Measurements from ENCODE around the gene SEMA3B.
"Not testable (repeated sequence)": the region's sequence is repeated elsewhere in the genome, so short reads cannot be mapped to it uniquely, and the experiment has no call there.

SEMA3B gene

DNA sequence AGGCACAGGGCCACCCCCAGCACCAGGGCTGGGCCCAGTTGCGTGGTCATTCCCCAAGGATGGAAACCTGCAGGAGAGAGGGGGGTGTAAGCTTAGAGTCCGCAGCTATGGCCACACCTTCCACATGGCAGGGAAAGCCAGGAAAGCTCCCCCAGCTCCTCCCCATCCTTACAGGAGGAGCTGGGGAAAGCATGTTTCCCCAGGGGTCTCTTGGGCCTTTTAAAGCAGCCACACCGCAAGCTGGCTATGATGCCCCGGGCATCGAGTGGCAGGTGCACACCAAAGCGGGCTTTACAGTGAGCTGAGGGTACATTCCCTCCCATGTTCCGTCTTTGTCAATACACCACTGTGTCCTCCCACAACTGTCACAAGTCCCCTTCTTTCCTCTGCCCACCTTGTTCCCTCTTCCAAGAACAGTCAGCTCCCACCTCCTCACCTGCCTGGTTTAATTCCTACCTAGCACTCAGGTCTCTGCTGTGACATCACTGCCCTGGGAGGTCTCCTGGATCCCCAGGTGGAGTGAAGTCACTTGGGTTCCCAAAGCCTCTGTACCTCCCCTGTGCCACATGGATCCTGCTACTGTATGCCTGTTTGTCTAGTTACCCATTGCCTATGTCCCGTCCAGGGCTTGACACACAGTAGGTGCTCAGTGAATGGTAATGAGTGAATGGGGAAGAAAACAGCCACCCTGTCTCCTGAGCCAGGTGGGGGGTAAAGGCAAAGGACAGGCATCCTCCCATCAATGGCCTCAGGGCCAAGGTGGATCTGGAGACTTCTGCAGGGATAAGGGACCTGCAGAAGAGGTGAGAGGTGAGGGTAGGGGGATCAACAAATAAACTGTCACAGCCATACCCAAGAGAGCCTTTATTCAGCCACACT lies 26.8 kb downstream of the SEMA3B start:
- no peak for DNase-seq

DNA sequence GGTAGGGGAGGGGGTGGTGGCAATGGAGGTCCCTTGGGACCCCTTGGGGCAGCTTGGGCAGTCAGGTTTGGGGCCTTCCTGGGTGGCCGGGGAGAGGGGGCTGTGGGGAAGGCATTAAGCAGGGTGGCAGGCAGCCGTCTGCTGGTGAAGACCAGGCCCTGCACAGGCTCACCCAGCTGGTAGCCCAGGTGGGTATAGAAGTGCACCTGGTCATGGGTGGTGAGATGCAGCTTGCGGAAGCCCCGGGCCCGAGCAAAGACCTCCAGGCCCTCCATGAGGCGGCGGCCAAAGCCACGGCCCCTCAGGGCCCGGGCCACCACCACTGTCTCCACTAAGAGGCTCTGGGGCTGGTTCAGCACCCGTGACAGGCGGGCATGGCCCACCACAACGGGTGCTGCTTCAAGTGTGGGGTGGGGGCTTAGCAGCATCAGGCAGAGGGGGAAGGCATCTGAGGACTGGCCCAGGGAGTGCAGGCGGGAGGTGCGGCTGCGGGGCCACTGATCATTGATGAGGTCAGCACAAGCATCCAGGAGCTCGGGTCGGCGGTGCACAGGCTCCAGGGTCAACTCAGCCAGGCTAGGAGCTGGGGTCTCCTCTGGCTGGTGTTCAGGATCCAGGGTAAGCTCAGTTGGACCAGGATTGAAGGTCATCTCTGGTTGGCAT lies 27.9 kb downstream of the SEMA3B start:
- DNase-seq: no peak

DNA sequence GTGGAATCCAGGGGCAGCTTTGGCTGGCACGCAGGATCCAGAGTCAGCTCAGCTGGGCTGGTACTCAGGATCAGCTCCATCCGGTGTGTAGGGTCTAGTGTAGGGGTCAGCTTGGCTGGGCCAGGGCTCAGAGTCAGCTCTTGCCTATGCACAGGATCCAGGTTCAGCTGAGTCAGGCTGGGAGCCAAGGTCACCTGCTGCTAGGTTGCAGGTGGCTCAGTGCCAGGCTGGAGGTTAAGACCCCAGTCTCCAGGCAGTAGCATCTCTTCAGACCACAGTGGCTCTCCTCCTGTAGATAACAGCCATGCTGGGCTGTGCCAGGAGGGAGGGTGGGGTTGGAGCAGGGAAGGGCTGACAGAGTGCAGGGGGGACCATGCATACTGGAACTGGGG lies 28.4 kb downstream of the SEMA3B start:
- DNase-seq: no peak

DNA sequence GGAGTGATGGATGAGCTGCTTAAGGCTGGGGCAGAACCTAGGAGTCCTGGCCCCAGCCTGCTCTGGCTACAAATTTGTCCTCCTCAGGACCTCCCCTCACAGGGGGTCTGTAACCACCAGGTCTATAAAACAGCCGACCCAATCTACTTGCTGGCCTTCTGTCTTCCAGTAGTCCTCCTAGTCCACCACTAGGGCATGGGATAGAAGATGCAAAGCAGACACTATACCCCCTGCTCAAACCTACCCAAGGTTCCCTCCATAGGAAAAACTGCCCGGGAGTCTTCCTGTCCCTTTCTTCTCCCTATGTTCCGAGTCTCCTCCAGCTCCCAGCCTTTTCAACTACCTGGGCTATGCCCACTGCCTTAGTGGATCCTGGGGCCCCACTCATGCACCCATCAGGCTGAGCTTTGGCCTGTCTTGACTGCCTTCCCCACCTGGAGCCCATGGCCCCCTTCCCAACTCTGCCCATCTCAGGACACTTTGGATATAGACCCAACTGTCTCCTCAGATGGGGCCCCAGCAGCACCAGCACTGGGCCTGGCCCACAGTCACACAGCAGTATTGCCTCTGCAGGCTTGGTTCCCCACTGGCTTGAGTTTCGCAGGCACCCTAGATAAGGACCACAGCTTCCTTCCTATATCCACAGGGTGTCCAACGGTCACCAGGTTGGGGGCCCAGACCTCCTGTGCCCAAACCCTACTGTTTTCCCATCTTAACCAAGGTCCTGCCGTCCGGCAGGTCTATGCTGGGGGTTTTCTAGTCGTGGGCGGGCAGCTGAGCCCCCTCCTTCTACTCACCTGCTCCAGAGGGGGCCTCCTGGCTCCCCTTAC lies 29.2 kb downstream of the SEMA3B start:
- no peak for DNase-seq

DNA sequence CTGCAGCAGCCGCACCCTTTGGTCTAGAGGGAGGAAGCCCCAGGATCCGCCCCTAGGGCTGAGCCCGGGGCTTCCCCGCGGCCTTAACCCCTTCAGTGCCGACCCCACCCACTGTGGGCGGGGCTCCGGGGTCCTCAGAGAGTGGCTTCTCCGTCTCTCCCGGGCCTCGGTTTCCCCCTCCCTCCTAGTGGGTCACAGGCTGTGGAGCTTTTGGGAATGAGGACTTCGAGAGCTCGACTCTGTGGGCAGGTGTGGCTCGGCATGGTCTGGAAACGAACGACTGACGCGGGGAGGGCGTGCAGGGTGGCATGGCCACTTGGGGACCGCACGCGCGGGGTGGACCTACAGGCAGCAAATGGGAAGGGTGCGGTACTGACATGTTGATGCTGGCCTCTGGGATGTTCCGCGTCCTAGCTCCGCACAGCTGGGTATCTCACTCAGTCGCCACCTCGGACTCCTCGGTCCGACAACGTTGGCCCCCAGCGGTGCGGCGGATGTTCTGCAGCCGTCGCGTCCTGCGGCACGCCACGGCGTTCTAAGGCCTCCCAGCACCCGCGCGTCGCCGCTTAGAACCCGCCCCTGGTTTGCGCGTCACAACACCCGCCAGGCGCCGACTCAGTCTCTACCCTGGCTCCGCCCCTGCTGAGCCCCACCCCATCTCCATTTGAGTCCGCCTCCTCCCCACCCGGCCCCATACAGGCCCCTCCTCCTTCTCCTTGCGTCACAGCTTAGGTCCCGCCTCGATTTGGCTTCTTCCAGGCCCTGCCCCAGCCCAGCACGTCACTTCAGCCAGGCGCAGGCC lies 30.1 kb downstream of the SEMA3B start, which contains the start of the genes HYAL3 and NAA80:
HYAL3 (minus strand) TSS at position 570 of the 802 bp plus-strand sequence. CDS start 3,803 bp downstream, outside the sequence.
NAA80 (minus strand) TSS at position 570 of the 802 bp plus-strand sequence. CDS start 1,942 bp downstream, outside the sequence.
- peak; percentile 92 for DNase-seq

DNA sequence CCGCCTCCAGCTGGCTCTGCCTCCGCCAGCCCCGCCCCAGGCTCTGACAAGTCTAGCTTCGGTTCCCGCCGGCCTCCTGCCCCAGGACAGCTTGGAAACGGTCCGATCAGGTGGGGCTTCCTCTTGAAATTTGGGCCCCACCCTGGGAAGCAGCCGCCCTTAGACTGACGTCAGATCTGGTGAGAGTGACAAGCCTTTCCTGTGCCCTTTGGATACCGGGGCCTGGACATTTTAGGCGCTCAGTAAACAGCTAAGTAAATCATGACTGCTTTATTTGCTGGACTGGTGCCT lies 30.6 kb downstream of the SEMA3B start:
- no peak for DNase-seq

DNA sequence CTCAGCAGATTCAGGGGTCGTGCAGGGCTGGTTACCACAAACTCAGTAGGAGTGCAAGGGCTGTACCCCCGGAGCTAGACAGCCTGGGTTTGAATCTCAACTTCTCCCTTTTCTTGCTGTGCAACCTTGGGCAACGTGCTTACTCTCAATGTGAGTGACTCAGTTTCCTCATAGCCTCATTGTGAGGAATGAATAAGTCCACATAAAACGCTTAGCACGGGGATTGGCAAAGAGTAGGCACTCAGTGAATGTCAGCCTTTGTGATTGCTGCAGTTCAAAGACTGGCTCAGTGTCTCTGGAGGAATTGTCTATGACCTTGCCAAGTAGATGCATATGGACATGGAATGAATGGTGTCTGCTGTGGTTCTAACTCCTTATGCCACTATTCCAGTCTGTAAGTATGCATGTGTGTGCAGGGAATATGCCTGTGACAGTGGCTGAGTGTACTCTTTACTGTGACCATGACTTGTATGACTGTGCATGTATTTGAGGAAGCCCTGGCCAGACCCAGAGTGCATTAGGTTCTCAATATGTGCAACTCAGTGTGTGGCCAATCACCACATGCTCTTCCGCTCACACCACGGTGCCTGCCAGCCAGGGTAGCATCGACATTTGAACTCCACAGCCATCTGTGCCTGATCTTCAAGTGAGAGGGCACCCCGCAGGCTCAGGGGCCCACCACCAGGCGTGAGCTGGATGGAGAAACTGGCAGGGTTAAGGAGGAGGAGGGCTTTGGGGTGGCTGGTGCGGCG lies 31.2 kb downstream of the SEMA3B start:
- no peak for DNase-seq

DNA sequence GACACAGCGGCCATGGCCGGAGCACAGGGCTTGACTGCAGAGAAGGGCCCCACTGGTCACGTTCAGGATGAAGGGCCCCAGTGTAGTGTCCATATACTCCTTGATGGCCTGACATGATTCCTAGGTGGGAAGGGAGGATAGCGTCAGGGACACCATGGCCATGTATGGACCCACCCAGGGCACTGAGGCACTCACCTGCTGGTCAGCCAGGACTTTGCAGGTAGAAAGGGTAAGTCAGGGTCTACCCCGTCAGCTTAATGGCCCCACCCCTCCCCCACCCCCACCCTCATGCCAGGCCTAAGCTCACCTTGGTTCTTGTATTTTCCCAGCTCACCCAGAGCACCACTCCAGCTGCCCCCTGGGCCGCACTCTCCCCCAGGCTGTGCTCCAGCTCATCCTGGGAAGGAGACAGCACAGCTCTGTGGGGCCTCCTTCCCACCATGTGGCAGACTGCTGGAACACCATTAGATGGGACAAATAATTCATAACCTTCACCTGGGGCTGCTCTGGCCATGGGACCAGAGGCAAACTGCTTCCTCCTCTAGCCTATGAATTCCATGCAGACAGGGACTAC lies 31.8 kb downstream of the SEMA3B start:
- no peak for DNase-seq

DNA sequence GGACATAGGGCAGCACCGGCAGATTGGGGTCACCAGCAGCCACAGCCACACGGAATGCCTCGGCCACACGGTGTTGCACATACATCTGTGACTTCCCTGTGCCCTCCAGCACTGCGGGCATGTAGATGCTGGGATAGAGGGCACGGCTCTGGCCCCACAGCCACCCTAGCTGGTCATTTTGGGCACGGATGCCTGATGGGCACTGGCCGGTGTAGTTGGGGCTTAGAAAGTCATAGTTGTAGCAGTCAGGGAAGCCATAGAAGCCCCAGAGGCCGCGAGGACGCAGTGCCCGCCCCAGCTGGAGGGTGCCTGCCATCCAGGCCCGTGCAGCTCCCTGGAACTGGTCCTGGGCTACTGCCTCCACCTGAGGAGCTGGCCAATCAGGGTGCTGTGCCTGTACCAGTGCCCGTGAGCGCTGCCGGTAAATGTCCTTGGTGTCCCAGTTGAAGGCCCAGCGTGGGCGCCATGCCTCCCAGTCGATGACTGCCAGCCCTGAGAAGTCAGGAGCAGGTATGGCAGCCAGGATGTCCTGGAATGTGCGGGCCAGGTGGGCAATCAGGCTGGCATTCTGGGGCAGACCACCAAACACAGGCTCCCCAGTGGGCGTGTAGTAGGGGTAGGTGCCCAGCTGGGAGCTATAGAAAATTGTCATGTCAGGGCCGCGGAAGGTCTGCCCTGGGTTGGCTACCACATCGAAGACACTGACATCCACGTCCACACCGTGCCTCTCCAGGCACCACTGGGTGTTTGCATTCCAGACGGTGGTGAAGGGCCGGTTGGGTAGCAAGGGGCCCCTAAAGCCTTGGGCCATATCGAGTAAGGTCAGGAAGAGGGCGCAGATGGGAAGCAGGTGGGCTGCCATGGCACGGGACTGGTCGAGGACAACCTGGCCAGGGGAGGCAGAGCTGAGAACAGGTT lies 33.4 kb downstream of the SEMA3B start:
- no peak for DNase-seq

DNA sequence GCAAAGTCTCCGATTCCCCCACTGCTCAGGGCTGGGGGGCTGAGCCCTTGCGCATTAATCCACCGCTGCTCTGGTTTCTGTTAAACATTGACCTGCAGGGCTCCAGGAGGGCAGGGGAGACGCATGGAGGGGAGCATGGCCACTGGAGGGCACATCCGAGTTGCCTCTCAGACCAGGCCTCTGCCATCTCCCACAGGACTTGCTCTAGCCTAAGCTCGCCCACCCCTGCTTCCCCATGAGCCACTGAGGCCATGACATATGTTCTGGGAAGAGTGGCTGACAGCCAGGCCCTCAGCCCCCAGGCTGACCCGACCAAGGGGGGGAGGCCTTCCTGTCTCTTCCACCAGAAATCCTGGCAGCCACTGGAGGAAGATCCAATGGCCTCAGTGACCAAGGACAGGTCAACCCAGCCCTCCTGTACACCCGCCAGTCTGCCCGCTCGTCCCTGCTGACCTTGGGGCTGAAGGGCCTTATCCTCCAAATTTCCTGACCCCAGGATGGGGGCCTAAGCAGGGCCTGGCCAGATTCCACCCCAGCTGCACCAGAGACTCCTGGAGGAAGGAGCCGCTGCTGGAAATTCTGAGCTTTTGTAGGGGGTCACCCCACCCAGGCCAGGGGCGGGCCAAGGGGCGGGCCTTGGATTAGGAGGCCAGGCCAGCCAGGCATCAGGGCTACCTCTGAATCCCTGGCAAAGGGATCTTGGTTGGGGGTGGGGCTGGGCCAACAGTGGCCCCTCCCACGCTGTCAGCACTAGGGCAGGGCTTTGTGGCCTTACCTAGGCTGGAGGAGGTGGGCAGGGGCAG lies 34.3 kb downstream of the SEMA3B start, which contains the start of gene HYAL1:
HYAL1 (minus strand) TSS at position 562 of the 803 bp plus-strand sequence. CDS start 618 bp downstream, outside the sequence.
- no peak for DNase-seq

DNA sequence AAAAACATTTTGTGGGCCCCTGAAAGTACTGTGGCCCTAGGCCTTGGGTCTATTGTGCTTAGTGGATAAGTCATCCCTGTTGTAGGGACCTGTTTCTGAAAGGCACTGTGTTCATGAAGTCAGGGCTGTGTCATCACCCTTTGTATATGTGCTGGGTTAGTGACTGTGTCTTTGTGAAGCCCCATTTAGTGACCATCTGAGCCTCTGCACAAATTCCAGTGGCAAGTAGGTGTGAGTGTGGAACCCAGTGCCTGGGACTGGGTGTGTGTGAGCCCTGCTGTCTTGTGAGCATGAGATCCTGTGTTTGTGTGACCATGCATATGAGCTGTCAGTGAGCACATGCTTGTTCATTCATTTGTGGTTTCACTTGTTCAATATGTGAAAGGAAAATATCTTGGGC lies 35.7 kb downstream of the SEMA3B start:
- DNase-seq: no peak

DNA sequence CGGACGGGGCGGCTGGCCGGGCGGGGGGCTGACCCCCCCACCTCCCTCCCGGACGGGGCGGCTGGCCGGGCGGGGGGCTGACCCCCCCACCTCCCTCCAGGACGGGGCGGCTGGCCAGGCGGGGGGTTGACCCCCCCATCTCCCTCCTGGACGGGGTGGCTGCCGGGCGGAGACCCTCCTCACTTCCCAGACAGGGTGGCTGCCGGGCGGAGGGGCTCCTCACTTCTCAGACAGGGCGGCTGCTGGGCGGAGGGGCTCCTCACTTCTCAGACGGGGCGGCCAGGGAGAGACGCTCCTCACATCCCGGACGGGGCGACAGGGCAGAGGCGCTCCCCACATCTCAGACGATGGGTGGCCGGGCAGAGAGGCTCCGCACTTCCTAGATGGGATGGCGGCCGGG lies 43.1 kb downstream of the SEMA3B start:
- not testable (repeated sequence) for DNase-seq

DNA sequence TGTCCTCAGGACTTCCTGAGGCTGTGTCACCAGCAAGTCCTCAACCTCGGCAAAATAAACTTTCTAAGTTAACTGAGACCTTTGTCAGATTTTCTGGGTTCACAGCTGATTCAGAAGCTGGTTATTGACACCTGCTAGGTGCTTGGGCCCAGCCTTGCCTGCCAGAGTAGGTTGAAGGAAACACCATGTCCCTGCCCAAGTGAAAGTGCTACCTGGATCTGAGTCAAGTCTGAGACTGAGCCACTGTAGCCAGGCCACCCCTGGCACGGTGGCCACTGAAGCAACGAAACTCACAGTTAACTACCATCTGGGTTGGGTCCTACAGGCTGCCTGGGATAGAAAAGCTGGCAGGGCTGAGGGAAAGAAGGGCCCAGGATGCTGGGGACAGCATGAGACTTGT lies 45.4 kb downstream of the SEMA3B start:
- no peak for DNase-seq

DNA sequence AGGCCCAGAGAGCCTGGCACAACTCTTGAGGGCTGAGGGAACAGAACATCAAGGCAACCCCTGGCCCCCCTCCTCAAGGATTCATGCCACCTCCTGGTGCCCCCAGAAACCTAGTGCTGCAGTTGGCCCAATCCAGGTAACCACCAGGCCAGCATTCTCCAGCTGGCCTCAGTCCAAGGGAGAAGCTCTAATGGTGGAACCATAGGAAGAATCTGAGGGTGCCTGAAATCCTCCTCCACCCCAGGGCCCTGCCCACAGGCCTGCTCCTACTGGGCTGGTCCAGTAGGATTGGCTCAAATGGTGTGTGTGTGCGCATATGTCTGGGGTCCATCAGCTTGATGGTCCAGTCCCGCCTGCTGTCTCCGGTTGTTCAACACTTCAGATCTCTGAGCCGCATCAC lies 45.9 kb downstream of the SEMA3B start:
- DNase-seq: no peak

DNA sequence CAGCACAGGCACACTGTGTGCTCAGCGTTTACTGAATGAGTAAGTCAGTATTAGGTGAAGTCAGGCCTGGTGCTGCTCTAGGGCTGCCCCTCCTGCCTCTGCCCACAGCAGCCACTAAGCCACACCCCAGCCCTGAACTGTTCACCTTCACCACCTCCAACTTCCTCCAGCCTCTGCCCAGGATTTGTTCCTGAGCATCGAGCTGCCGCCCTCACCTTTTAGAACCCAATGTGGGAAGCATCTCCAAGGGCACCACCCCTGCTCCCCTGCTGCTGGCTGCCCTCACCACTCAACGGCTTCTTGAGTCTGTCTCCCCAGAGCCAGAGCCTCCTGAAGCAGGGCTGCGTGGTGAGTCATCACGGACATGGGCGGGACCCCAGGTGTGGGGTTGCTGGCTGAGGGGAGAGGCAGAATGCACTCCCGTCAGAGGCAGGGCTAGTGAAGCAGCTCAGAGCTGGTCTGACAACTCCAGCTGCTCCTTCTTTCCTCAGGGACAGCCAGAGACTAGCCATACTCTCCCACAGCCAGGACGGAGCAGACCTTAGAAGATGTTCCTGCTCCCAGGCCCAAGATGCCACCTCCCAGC lies 47.8 kb downstream of the SEMA3B start:
- DNase-seq: no peak

DNA sequence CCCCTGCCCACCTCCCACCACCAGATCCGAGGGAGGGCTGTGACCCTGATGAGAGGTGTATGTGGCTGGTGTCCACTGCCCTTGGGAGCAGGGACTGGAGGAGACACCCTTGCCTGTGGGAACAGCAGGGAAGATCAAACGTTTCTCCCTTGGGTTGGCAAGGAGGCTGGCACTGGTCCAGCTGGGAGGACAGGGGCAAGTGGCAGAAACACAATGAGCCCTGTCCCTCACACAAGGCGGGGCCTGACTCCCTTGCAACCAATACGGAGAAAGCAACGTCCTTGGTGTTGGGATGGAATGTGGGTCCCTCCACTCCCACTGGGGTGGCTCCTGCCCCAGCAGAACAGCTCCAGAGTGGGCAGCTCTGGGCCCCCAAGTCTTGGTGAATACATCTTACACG lies 48.4 kb downstream of the SEMA3B start:
- no peak for DNase-seq

DNA sequence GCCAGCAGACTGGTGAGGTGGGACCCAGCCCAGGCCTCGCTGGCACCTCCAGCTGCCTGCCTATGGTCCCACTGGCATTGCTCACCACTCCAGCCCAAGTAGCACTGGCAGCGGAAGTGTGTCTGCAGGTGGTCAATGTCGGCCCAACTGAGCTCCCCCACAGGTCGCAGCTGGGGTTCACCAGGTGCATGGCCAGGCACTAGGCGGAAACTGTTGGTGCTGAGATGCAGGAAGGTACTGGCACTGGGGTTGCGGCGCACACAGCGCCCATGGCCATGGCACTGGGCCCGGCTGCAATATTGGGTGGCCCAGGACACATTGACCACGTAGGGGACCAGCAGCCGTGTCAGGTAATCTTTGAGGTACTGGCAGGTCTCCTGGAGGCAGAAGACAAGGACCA lies 49.2 kb downstream of the SEMA3B start:
- no peak for DNase-seq

DNA sequence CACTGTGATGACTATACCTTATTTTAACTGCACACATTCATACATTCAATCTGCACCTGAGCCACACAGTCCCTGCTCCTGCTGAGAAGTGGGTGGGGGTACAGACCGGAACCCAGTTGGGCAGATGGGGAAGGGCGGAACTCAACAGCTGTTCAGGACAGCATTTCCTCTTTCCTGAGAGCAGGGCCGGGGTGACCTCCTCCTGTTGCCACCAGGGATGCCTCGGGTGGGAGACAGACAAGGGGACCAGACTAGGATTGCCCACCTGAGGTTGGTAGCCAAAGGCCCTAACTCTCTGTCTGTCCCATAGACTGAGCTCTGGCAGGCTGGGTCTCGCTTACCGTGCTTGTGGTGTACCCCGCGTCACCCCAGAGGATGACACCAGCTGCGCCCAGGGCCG lies 49.7 kb downstream of the SEMA3B start:
- no peak for DNase-seq

Measured in NCI-H2107 (cell line).